ENCODE data around the gene RBBP8NL.

Gene RBBP8NL

GRCh38 chr20:62362991-62363919, 64.1 kb downstream of the RBBP8NL start:
- no peak for DNase-seq (ENCODE audit: low read depth)

- DNase-seq (ENCODE audit: low read depth) = no peak
These were observed 64.8 kb downstream of the RBBP8NL start for GRCh38 chr20:62362590-62362940.

GRCh38 chr20:62361799-62362589, 65.3 kb downstream of the RBBP8NL start:
- no peak for DNase-seq (ENCODE audit: low read depth)

GRCh38 chr20:62360854-62361798, 66.2 kb downstream of the RBBP8NL start:
- no peak for DNase-seq (ENCODE audit: low read depth)
